Stimulated activated naive CD8-positive, alpha-beta T cell treated with anti-CD3 and anti-CD28 coated beads, Interleukin-15, amount 100 ng/mL, for 72 hours (primary cell): ENCODE measurements around the gene RTCB.
A peak's percentile ranks its signal among the peaks of the same experiment; 100 is the strongest.
"Not testable (repeated sequence)": the region's sequence is repeated elsewhere in the genome, so short reads cannot be mapped to it uniquely, and the experiment has no call there.

ENCODE experiments used
- ATAC-seq: fragments of 150-1000 bp; cut with Tn5 transposase; 2 replicates; pipeline ENCODE4 v1.10.0; 2021; ENCODE audit warnings: mild to moderate bottlenecking, moderate library complexity
- DNase-seq, 2 donors: peaks; one replicate each; pipeline ENCODE4 v3.0.0; 2021 to 2022
- H3K27ac Mint-ChIP-seq, 2 donors: one replicate each; pipeline ENCODE4 v1.8.0; 2022; ENCODE audit warnings: mild to moderate bottlenecking in 2 of 2, mixed read lengths in 2 of 2, moderate library complexity in 2 of 2
- H3K27me3 Mint-ChIP-seq: one replicate; pipeline ENCODE4 v1.8.0; 2022; ENCODE audit warnings: mixed read lengths
- H3K4me1 Mint-ChIP-seq: one replicate; pipeline ENCODE4 v1.8.0; 2022; ENCODE audit warnings: mild to moderate bottlenecking, mixed read lengths
- H3K4me3 Mint-ChIP-seq, 2 donors: one replicate each; pipeline ENCODE4 v1.8.0; 2022; ENCODE audit warnings: mild to moderate bottlenecking in 2 of 2, mixed read lengths in 2 of 2, moderate library complexity in 1 of 2
- H3K9me3 Mint-ChIP-seq, 2 donors: one replicate each; pipeline ENCODE4 v1.8.0; 2022; ENCODE audit warnings: mixed read lengths in 2 of 2

RTCB gene

DNA sequence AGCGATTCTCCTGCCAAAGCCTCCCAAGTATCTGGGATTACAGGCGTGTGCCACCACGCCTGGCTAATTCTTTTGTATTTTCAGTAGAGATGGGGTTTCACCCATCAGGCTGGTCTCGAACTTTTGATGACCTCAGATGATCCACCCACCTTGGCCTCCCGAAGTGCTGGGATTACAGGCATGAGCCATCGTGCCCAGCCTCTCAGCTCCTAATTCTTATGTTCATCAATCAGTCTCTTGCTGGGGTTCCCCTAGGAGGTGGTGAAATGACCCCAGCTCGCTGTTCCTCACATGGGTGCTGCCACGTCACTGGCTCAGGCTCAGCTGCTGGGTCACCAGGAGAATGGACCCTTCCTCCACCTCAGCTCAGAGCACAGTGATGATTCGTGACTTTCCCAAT lies 54.5 kb downstream of the RTCB start, which contains the start of gene RFPL3:
Gene RFPL3 (plus strand): TSS at position 301 of the 400 bp plus-strand sequence. CDS start 205 bp downstream, outside the sequence.
- H3K27me3 Mint-ChIP-seq, DNase-seq, H3K4me1 Mint-ChIP-seq, H3K27ac Mint-ChIP-seq, H3K4me3 Mint-ChIP-seq, H3K9me3 Mint-ChIP-seq, ATAC-seq: not testable (repeated sequence)

DNA sequence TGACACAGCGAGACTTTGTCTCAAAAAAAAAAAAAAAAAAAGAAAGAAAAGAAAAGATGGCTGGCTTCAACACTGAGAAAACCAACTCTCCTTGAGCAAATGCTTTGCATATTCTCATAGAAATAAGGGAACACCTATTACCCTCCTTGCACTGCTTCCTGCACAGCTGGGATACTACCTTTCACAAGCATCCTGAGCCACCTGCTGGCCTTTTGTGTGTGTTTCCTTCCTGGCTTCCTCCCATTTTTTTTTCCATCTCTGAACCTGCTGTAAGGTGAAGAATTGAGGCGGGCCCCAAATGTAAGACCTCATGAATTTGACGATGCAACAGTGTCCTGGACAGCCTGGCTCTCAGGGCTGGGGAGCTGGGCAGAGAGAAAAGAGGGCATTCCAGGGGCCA lies 56.3 kb downstream of the RTCB start:
- ATAC-seq (no peak), DNase-seq (no peak)
- Mint-ChIP-seq H3K27ac (peak overlapping the region in 1 of 2 donors; percentile 29), H3K4me1 (no peaks in the 10 kb centered on the region), H3K4me3 (no peak overlapping the region), H3K27me3 (no peaks in the 10 kb centered on the region), H3K9me3 (peaks cover 0 to 6% of the 10 kb centered on the region in 2 donors)

GRCh38 chr22:32354360-32355351 lies 57.4 kb downstream of the RTCB start:
- Mint-ChIP-seq H3K4me1 (no peaks in the 10 kb centered on the region), H3K4me3 (no peak overlapping the region), H3K27me3 (no peaks in the 10 kb centered on the region), H3K27ac (no peak overlapping the region), H3K9me3 (peaks cover 0 to 6% of the 10 kb centered on the region in 2 donors)
- ATAC-seq (no peak), DNase-seq (no peak)

GRCh38 chr22:32353840-32354239 lies 58.2 kb downstream of the RTCB start:
- H3K4me1 Mint-ChIP-seq = no peaks in the 10 kb centered on the region
- H3K27me3 Mint-ChIP-seq = no peaks in the 10 kb centered on the region
- H3K27ac Mint-ChIP-seq = no peak overlapping the region
- H3K4me3 Mint-ChIP-seq = no peak overlapping the region
- DNase-seq (no peak), ATAC-seq (no peak)
- H3K9me3 Mint-ChIP-seq = peaks cover 0 to 6% of the 10 kb centered on the region in 2 donors

GRCh38 chr22:32353292-32353691 lies 58.8 kb downstream of the RTCB start:
- H3K9me3 Mint-ChIP-seq = peaks cover 0 to 6% of the 10 kb centered on the region in 2 donors
- H3K4me1 Mint-ChIP-seq = no peaks in the 10 kb centered on the region
- ATAC-seq = no peak

DNA sequence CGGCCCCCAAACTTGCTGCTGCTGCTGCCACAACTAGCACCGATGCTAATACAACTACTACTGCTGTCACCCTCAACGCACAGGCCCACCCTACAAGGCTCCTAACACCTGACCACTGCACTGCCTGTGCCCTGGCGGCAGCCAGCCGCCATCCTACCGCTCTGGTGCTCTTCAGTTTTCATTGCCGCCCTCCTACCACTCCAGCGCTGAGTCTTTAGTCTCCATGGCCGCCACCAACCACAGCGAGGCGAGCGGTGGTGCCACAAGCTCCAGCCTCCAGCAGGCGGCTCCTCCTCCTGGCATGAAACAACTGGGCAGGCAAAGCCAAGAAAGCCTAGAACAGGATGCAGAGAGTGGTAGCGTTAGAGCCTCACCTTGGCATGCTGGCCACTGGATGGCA lies 59.4 kb downstream of the RTCB start:
- H3K27ac Mint-ChIP-seq = no peak overlapping the region

More at GRCh38 chr22:32353292-32353691, 58.8 kb downstream of the RTCB start:
- H3K27ac Mint-ChIP-seq = no peak overlapping the region
- H3K4me3 Mint-ChIP-seq = no peak overlapping the region
- no peaks in the 10 kb centered on the region for H3K27me3 Mint-ChIP-seq
- DNase-seq = no peak

DNA sequence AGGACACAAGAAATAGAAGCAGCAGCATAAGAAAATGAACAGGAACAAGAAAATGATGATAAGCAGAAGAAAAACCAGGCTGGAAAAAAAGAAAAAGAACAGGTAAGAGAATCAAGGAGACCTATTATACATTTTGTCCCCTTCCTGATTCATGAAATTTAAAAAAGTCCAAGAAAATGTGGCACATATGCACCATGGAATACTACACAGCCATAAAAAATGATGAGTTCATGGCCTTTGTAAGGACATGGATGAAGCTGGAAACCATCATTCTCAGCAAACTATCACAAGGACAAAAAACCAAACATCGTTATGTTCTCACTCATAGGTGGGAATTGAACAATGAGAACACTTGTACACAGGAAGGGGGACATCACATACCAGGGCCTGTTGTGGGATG lies 60.2 kb downstream of the RTCB start:
- not testable (repeated sequence) for H3K4me3 Mint-ChIP-seq, H3K27ac Mint-ChIP-seq, H3K27me3 Mint-ChIP-seq, H3K9me3 Mint-ChIP-seq, H3K4me1 Mint-ChIP-seq, DNase-seq, ATAC-seq

More for the DNA sequence above, 59.4 kb downstream of the RTCB start:
- Mint-ChIP-seq H3K4me1 (no peaks in the 10 kb centered on the region), H3K4me3 (no peak overlapping the region), H3K9me3 (peaks cover 0 to 6% of the 10 kb centered on the region in 2 donors), H3K27me3 (no peaks in the 10 kb centered on the region)
- ATAC-seq = no peak
- DNase-seq = no peak

DNA sequence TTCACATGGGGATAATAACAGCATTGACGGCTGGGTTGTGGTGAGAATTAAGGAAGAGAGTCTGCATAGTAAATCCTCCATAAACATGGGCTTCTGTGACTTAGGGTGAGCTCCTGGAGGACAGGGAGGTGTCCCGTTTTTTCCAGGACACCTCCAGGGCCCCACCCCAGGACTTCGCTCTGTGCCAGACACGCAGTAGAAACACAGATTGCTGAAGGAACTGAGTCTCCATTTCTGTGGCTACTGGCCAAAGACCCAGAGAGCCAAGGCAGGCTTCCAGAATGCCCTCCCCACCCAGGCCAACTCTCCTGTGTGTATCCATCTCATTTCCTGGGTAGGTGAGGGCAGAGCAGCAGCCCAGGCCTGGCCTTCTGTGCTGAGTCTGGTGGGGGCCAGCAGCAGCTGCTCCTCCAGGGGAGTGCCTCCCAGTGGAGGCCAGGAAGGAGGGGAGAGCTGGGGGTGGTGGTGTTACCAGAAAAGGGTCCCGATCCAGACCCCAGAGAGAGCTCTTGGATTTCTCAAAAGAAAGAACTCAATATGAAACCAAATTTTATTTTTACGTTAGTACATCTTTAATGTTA lies 63.9 kb downstream of the RTCB start:
- Mint-ChIP-seq H3K4me1 (peaks cover 12% of the 10 kb centered on the region), H3K27me3 (peaks cover 15% of the 10 kb centered on the region), H3K4me3 (no peak overlapping the region), H3K27ac (no peak overlapping the region), H3K9me3 (peaks cover 0 to 6% of the 10 kb centered on the region in 2 donors)
- ATAC-seq = no peak
- no peak for DNase-seq

GRCh38 chr22:32343941-32344340 lies 68.1 kb downstream of the RTCB start:
- ATAC-seq = no peak
- Mint-ChIP-seq H3K4me3 (no peak overlapping the region), H3K9me3 (no peaks in the 10 kb centered on the region), H3K27ac (no peak overlapping the region), H3K27me3 (peaks cover 44% of the 10 kb centered on the region), H3K4me1 (peaks cover 18% of the 10 kb centered on the region)
- no peak for DNase-seq

- DNase-seq = no peak
- Mint-ChIP-seq H3K27me3 (peaks cover 47% of the 10 kb centered on the region), H3K9me3 (no peaks in the 10 kb centered on the region), H3K27ac (no peak overlapping the region), H3K4me1 (peaks cover 18% of the 10 kb centered on the region), H3K4me3 (no peak overlapping the region)
- peak; percentile 54 for ATAC-seq
Observed at GRCh38 chr22:32342977-32343376, 69.1 kb downstream of the RTCB start.

DNA sequence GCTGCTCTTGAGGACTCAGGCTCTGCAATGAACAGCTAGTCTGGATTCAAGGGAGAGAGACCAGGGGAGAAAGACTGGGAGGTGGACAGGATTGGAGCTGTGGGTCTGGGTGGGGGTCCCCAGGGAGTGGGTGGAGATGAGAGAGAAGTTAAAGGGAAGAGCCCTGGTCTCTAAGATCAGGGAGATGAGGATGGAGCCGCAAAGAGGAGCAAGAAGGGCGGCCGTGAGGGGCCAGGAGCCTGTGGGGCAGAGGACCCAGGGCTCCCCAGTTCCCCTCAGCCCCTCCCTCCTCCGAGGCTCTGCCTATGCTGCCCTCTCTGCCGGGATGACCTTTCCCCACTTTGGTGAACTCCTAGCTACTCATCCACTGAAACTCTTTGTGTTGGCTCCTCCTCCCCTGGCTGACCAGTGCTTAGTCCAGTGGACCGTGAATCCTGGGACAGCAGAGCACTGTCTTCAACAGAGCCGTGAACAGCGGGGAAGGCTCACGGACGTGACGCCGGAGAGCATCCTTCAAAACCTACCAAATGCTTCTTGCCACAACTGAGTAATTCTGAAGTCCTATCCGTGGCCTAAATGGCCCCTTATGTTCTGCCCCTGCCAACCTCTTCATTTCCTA lies 70.8 kb downstream of the RTCB start:
- Mint-ChIP-seq H3K27ac (no peak overlapping the region), H3K27me3 (peaks cover 52% of the 10 kb centered on the region), H3K4me3 (no peak overlapping the region), H3K4me1 (peaks cover 18% of the 10 kb centered on the region), H3K9me3 (no peaks in the 10 kb centered on the region)
- no peak for ATAC-seq
- no peak for DNase-seq

GRCh38 chr22:32340411-32340810 lies 71.6 kb downstream of the RTCB start:
- DNase-seq = no peak
- peaks cover 46% of the 10 kb centered on the region for H3K27me3 Mint-ChIP-seq
- H3K4me1 Mint-ChIP-seq = peaks cover 18% of the 10 kb centered on the region
- no peak overlapping the region for H3K4me3 Mint-ChIP-seq
- H3K27ac Mint-ChIP-seq = peak overlapping the region; percentile 7 to 41
- no peak for ATAC-seq
- no peaks in the 10 kb centered on the region for H3K9me3 Mint-ChIP-seq

GRCh38 chr22:32339190-32340012 lies 72.6 kb downstream of the RTCB start:
- DNase-seq (no peak), ATAC-seq (no peak)
- Mint-ChIP-seq H3K27me3 (peaks cover 48% of the 10 kb centered on the region), H3K9me3 (no peaks in the 10 kb centered on the region), H3K4me3 (no peak overlapping the region), H3K27ac (no peak overlapping the region), H3K4me1 (peaks cover 18% of the 10 kb centered on the region)

DNA sequence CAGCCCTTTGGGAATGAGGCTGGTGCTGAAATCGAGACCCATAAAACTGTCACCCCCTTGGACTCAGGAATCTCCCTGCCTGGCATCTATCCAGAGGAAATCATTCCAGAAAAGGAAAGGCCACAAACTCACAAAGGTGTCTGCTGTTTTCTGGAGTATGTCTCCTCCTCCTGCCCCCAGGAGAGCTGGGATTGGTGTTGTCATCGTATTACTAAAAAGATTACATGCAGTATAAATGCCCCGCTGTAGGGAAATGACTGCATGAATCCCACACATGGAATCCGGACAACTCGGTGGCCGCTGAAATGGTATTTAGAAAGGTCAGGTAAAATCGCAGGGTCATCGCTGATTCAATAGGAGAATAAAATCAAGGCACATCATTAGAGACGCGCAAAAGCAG lies 73.3 kb downstream of the RTCB start:
- H3K9me3 Mint-ChIP-seq = no peaks in the 10 kb centered on the region
- no peak overlapping the region for H3K27ac Mint-ChIP-seq
- H3K4me3 Mint-ChIP-seq = no peak overlapping the region
- peaks cover 12% of the 10 kb centered on the region for H3K4me1 Mint-ChIP-seq
- H3K27me3 Mint-ChIP-seq = peaks cover 54% of the 10 kb centered on the region
- no peak for ATAC-seq
- DNase-seq = no peak
